Neural cell (in vitro differentiated cells): Measurements from ENCODE around the gene ZCCHC24. TPM values are rescaled to one million over a fixed set of nuclear protein-coding genes. Genes with fewer than 3 reads are reported as not detected.

Source experiments
- H2AFZ ChIP-seq: fragments of 200-600, 300-800 bp; sonication (generic), shearing (Covaris generic); 2 replicates; pipeline ENCODE4 v1.6.0; 2014; ENCODE audit warnings: low read depth, mild to moderate bottlenecking, antibody characterized with exemption, low read length, moderate library complexity
- H3F3A ChIP-seq: fragments of 200-600 bp; shearing (Covaris generic); 2 replicates; pipeline ENCODE4 v1.6.1; 2016; ENCODE audit warnings: mild to moderate bottlenecking, moderate library complexity, mixed read lengths, antibody characterized with exemption, low read length; ENCODE audit not compliant: insufficient read depth, poor library complexity, severe bottlenecking
- H3K27ac ChIP-seq: fragments of 200-600, 300-800 bp; sonication (generic), shearing (Covaris generic); 2 replicates; pipeline ENCODE4 v1.5.1; 2014; ENCODE audit warnings: mild to moderate bottlenecking, low read length, moderate library complexity
- H3K27me3 ChIP-seq: fragments of 300-800, 200-600 bp; sonication (generic), shearing (Covaris generic); 2 replicates; pipeline ENCODE4 v1.6.0; 2014; ENCODE audit warnings: mild to moderate bottlenecking, low read depth, low read length, moderate library complexity; ENCODE audit not compliant: insufficient read depth
- H3K36me3 ChIP-seq: fragments of 300-800, 200-600 bp; sonication (generic), shearing (Covaris generic); 2 replicates; pipeline ENCODE4 v1.5.1; 2014; ENCODE audit warnings: mild to moderate bottlenecking, antibody characterized with exemption, low read length, moderate library complexity; ENCODE audit not compliant: insufficient read depth
- H3K4me2 ChIP-seq: fragments of 300-800, 200-600 bp; sonication (generic), shearing (Covaris generic); 2 replicates; pipeline ENCODE4 v1.6.0; 2014; ENCODE audit warnings: mild to moderate bottlenecking, low read length
- H3K4me3 ChIP-seq: fragments of 300-800, 200-600 bp; sonication (generic), shearing (Covaris generic); 2 replicates; pipeline ENCODE4 v1.5.1; 2014; ENCODE audit warnings: mild to moderate bottlenecking, low read length, moderate library complexity
- H3K79me2 ChIP-seq: fragments of 200-600 bp; shearing (Covaris generic); replicated peaks from 2 replicates; pipeline ENCODE4 v1.6.0; 2014; ENCODE audit warnings: mild to moderate bottlenecking, low read length, moderate library complexity; ENCODE audit not compliant: insufficient read depth
- H3K9ac ChIP-seq: fragments of 300-800, 200-600 bp; sonication (generic), shearing (Covaris generic); 2 replicates; pipeline ENCODE4 v1.6.1; 2016; ENCODE audit warnings: mild to moderate bottlenecking, low read length, mixed read lengths
- H3K9me2 ChIP-seq: fragments of 200-600 bp; shearing (Covaris generic); 2 replicates; pipeline ENCODE4 v1.6.1; 2016; ENCODE audit warnings: mild to moderate bottlenecking, low read length, mixed read lengths; ENCODE audit not compliant: insufficient read depth
- H3K9me3 ChIP-seq: fragments of 200-600, 300-800 bp; sonication (generic), shearing (Covaris generic); 2 replicates; pipeline ENCODE4 v1.6.1; 2016; ENCODE audit warnings: mild to moderate bottlenecking, mixed run types, low read length, moderate library complexity, mixed read lengths
- H4K20me1 ChIP-seq: fragments of 200-600 bp; shearing (Covaris generic); 2 replicates; pipeline ENCODE4 v1.6.1; 2016; ENCODE audit warnings: mild to moderate bottlenecking, mixed run types; ENCODE audit not compliant: insufficient read depth
- EP300 ChIP-seq: fragments of 450-650 bp; conservative IDR thresholded peaks from 2 replicates; pipeline ENCODE4 v1.6.1; 2014; ENCODE audit warnings: antibody characterized with exemption, mild to moderate bottlenecking, moderate library complexity; ENCODE audit not compliant: poor library complexity, severe bottlenecking
- EZH2 ChIP-seq: fragments of 200-600, 300-800 bp; shearing (Covaris generic), sonication (generic); IDR thresholded peaks from 2 replicates; pipeline ENCODE4 v1.6.1; 2014; ENCODE audit warnings: antibody characterized with exemption, low read length, borderline replicate concordance, mild to moderate bottlenecking; ENCODE audit not compliant: insufficient read depth, poor library complexity, severe bottlenecking
- POLR2AphosphoS5 ChIP-seq: IDR thresholded peaks from 2 replicates; pipeline ENCODE4 v1.6.1; 2012
- SMC3 ChIP-seq: fragments of 450-650 bp; conservative IDR thresholded peaks from 2 replicates; pipeline ENCODE4 v1.6.1; 2014; ENCODE audit warnings: antibody characterized with exemption, mild to moderate bottlenecking, moderate library complexity; ENCODE audit not compliant: poor library complexity
- polyA plus RNA-seq: library from polyadenylated mRNA; depleted of rRNA; stranded (reverse); fragments of >200 nt; gene quantifications from 2 replicates; pipeline ENCODE4 v1.2.3, GENCODE V29; 2014
- TF ChIP-seq, protein P1 (sequence below): fragments of 450-650 bp; IDR thresholded peaks from 2 replicates; pipeline ENCODE4 v1.5.1; 2014; ENCODE audit warnings: antibody characterized with exemption, mild to moderate bottlenecking, moderate library complexity; ENCODE audit not compliant: poor library complexity, severe bottlenecking
- TF ChIP-seq, protein P2 (sequence below): IDR thresholded peaks from 2 replicates; pipeline ENCODE4 v1.6.1; 2012; ENCODE audit warnings: borderline replicate concordance

ZCCHC24 gene
- polyA plus RNA-seq, 1 donor from 2014 or later, result not detected

DNA sequence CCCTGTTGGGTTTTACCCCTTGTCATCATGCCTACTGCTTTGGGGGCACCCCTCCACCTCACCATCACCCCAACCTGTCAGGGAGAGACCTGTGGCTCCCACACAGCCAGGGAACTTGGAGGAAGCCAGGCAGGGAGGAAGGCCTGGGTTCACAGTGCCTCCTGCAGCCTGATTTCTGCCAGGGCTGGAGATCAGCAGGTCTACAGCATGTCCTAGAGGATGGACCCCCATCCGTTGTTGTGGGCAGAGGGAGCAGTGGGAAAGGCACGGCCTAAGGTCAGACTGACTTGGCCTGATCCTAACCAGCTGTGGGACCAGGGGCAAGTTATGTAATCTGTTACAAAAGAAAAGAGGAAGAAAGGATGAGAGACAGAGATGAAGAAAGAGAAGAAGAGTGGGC, 28.2 kb downstream of the ZCCHC24 start:
- TF ChIP-seq POLR2AphosphoS5, result no peak
- TF ChIP-seq EP300, result no peak
- no peak for TF ChIP-seq SMC3
- TF ChIP-seq, protein P1, sequence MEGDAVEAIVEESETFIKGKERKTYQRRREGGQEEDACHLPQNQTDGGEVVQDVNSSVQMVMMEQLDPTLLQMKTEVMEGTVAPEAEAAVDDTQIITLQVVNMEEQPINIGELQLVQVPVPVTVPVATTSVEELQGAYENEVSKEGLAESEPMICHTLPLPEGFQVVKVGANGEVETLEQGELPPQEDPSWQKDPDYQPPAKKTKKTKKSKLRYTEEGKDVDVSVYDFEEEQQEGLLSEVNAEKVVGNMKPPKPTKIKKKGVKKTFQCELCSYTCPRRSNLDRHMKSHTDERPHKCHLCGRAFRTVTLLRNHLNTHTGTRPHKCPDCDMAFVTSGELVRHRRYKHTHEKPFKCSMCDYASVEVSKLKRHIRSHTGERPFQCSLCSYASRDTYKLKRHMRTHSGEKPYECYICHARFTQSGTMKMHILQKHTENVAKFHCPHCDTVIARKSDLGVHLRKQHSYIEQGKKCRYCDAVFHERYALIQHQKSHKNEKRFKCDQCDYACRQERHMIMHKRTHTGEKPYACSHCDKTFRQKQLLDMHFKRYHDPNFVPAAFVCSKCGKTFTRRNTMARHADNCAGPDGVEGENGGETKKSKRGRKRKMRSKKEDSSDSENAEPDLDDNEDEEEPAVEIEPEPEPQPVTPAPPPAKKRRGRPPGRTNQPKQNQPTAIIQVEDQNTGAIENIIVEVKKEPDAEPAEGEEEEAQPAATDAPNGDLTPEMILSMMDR, result no peak
- TF ChIP-seq, protein P2, sequence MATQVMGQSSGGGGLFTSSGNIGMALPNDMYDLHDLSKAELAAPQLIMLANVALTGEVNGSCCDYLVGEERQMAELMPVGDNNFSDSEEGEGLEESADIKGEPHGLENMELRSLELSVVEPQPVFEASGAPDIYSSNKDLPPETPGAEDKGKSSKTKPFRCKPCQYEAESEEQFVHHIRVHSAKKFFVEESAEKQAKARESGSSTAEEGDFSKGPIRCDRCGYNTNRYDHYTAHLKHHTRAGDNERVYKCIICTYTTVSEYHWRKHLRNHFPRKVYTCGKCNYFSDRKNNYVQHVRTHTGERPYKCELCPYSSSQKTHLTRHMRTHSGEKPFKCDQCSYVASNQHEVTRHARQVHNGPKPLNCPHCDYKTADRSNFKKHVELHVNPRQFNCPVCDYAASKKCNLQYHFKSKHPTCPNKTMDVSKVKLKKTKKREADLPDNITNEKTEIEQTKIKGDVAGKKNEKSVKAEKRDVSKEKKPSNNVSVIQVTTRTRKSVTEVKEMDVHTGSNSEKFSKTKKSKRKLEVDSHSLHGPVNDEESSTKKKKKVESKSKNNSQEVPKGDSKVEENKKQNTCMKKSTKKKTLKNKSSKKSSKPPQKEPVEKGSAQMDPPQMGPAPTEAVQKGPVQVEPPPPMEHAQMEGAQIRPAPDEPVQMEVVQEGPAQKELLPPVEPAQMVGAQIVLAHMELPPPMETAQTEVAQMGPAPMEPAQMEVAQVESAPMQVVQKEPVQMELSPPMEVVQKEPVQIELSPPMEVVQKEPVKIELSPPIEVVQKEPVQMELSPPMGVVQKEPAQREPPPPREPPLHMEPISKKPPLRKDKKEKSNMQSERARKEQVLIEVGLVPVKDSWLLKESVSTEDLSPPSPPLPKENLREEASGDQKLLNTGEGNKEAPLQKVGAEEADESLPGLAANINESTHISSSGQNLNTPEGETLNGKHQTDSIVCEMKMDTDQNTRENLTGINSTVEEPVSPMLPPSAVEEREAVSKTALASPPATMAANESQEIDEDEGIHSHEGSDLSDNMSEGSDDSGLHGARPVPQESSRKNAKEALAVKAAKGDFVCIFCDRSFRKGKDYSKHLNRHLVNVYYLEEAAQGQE, result no peak
- Histone ChIP-seq H3K4me2 (no peak overlapping the region), H3K9me3 (no peaks in the 10 kb centered on the region), H3K27ac (no peak overlapping the region), H3K9ac (no peak overlapping the region), H3K27me3 (no peaks in the 10 kb centered on the region), H3K79me2 (no peaks in the 10 kb centered on the region), H4K20me1 (no peaks in the 10 kb centered on the region), H3F3A (no peaks in the 10 kb centered on the region), H3K36me3 (no peaks in the 10 kb centered on the region), H2AFZ (no peak overlapping the region), H3K9me2 (no peaks in the 10 kb centered on the region), H3K4me3 (no peak overlapping the region)

DNA sequence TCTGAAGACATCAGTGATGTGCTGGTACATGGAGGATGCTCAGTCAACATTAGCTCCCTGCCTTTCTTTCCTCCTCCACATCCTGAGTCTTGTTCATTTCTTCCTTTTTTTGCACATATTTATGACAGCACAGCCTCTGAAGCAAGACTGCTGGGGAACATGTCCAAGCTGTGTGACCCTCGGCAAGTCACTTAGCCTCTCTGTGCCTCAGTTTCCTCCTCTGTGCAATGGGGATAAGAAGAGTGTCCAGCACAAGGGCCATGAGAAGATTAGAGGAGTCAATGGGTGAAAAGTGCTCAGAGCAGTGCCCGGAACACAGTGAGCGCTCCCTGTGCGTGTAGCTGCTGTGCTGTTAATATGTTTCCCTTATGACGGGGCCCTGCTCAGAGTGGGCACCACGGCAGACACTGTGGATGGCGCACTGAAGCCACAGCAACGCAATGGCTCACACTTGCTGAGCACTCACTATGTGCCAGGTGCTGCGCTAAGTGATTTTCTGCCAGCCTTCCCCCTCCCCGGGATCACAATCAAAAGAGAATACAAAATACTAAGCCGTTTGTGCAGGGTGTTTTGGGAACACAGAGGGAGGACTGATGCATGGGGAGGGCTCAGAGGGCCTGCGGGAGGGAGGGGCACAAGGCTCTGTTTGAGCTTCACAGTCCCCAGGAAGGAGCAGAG, 28.7 kb downstream of the ZCCHC24 start:
- H3F3A ChIP-seq, result no peaks in the 10 kb centered on the region
- H3K27ac ChIP-seq, result no peak overlapping the region
- H3K36me3 ChIP-seq, result no peaks in the 10 kb centered on the region
- H3K4me3 ChIP-seq, result no peak overlapping the region
- no peak overlapping the region for H3K9ac ChIP-seq
- no peaks in the 10 kb centered on the region for H3K9me2 ChIP-seq
- no peak overlapping the region for H2AFZ ChIP-seq
- no peaks in the 10 kb centered on the region for H3K9me3 ChIP-seq
- H3K27me3 ChIP-seq, result no peaks in the 10 kb centered on the region
- no peak for TF ChIP-seq EZH2
- TF ChIP-seq, protein P1, result no peak
- H3K79me2 ChIP-seq, result no peaks in the 10 kb centered on the region
- no peak overlapping the region for H3K4me2 ChIP-seq
- H4K20me1 ChIP-seq, result no peaks in the 10 kb centered on the region
